Measurements from ENCODE around the gene KCNAB3. TPM values are rescaled to one million over a fixed set of nuclear protein-coding genes. Genes with fewer than 3 reads are reported as not detected.

Gene KCNAB3
- total RNA-seq, 1 experiment from 2014 or later: 0.21 TPM

GRCh38 chr17:7915179-7915610 lies 14.5 kb downstream of the KCNAB3 start:
- DNase-seq (ENCODE audit: low read depth, low spot score): no peak
- in situ Hi-C loops (cut with HindIII; ENCODE audit: low pct_unique_long_range_greater_than_20kb, low sequenced_read_pairs): no loop called here

GRCh38 chr17:7912927-7913524 lies 16.6 kb downstream of the KCNAB3 start:
- in situ Hi-C loops (cut with HindIII; ENCODE audit: low pct_unique_long_range_greater_than_20kb, low sequenced_read_pairs): no loop called here

GRCh38 chr17:7911116-7911515 lies 18.5 kb downstream of the KCNAB3 start:
- in situ Hi-C loops (cut with HindIII; ENCODE audit: low pct_unique_long_range_greater_than_20kb, low sequenced_read_pairs): no loop called here
- DNase-seq (ENCODE audit: low read depth, low spot score): no peak

More at GRCh38 chr17:7912927-7913524, 16.6 kb downstream of the KCNAB3 start:
- peak; percentile 93 for DNase-seq (ENCODE audit: low read depth, low spot score)

GRCh38 chr17:7910711-7911110 lies 18.9 kb downstream of the KCNAB3 start:
- in situ Hi-C loops (cut with HindIII; ENCODE audit: low pct_unique_long_range_greater_than_20kb, low sequenced_read_pairs): no loop called here
- DNase-seq (ENCODE audit: low read depth, low spot score): no peak

- in situ Hi-C loops (cut with HindIII; ENCODE audit: low pct_unique_long_range_greater_than_20kb, low sequenced_read_pairs): no loop called here
- no peak for DNase-seq (ENCODE audit: low read depth, low spot score)
Measured at GRCh38 chr17:7910281-7910680, 19.4 kb downstream of the KCNAB3 start.

- no peak for DNase-seq (ENCODE audit: low read depth, low spot score)
- in situ Hi-C loops (cut with HindIII; ENCODE audit: low pct_unique_long_range_greater_than_20kb, low sequenced_read_pairs): no loop called here
Measured at GRCh38 chr17:7909089-7909488, 20.6 kb downstream of the KCNAB3 start.

GRCh38 chr17:7903154-7904103 lies 26.2 kb downstream of the KCNAB3 start:
- in situ Hi-C loops (cut with HindIII; ENCODE audit: low pct_unique_long_range_greater_than_20kb, low sequenced_read_pairs): no loop called here
- no peak for DNase-seq (ENCODE audit: low read depth, low spot score)

- in situ Hi-C loops (cut with HindIII; ENCODE audit: low pct_unique_long_range_greater_than_20kb, low sequenced_read_pairs): no loop called here
- DNase-seq (ENCODE audit: low read depth, low spot score): peak; percentile 85
Measured at GRCh38 chr17:7897773-7898172, 31.9 kb downstream of the KCNAB3 start.

- DNase-seq (ENCODE audit: low read depth, low spot score): no peak
Measured at GRCh38 chr17:7897090-7897489, 32.6 kb downstream of the KCNAB3 start.

GRCh38 chr17:7894866-7895265 lies 34.8 kb downstream of the KCNAB3 start:
- DNase-seq (ENCODE audit: low read depth, low spot score): no peak
- in situ Hi-C loops (cut with HindIII; ENCODE audit: low pct_unique_long_range_greater_than_20kb, low sequenced_read_pairs): no loop called here

More at GRCh38 chr17:7897090-7897489, 32.6 kb downstream of the KCNAB3 start:
- in situ Hi-C loops (cut with HindIII; ENCODE audit: low pct_unique_long_range_greater_than_20kb, low sequenced_read_pairs): no loop called here

GRCh38 chr17:7894226-7894625 lies 35.4 kb downstream of the KCNAB3 start:
- no peak for DNase-seq (ENCODE audit: low read depth, low spot score)
- in situ Hi-C loops (cut with HindIII; ENCODE audit: low pct_unique_long_range_greater_than_20kb, low sequenced_read_pairs): no loop called here

- no peak for DNase-seq (ENCODE audit: low read depth, low spot score)
- in situ Hi-C loops (cut with HindIII; ENCODE audit: low pct_unique_long_range_greater_than_20kb, low sequenced_read_pairs): no loop called here
Measured at GRCh38 chr17:7893187-7893880, 36.3 kb downstream of the KCNAB3 start.

- in situ Hi-C loops (cut with HindIII; ENCODE audit: low pct_unique_long_range_greater_than_20kb, low sequenced_read_pairs): no loop called here
- DNase-seq (ENCODE audit: low read depth, low spot score): peak; percentile 84
Measured at GRCh38 chr17:7889166-7889955, 40.3 kb downstream of the KCNAB3 start.

GRCh38 chr17:7888184-7888920 lies 41.3 kb downstream of the KCNAB3 start, which contains the start of gene CHD3:
CHD3 (plus strand) TSS chr17:7888789; CDS start chr17:7889001, 212 bp downstream.
- DNase-seq (ENCODE audit: low read depth, low spot score): peak; percentile 26
- in situ Hi-C loops (cut with HindIII; ENCODE audit: low pct_unique_long_range_greater_than_20kb, low sequenced_read_pairs): no loop called here

- peak; percentile 95 for DNase-seq (ENCODE audit: low read depth, low spot score)
- in situ Hi-C loops (cut with HindIII; ENCODE audit: low pct_unique_long_range_greater_than_20kb, low sequenced_read_pairs): no loop called here
Measured at GRCh38 chr17:7887482-7888183, 42.0 kb downstream of the KCNAB3 start.

- in situ Hi-C loops (cut with HindIII; ENCODE audit: low pct_unique_long_range_greater_than_20kb, low sequenced_read_pairs): no loop called here
- DNase-seq (ENCODE audit: low read depth, low spot score): no peak
Measured at GRCh38 chr17:7887038-7887481, 42.6 kb downstream of the KCNAB3 start.

Data from SK-MEL-5 (cell line).